Activated T-helper 1 cell treated with Interleukin-2 at 50 U/mL for 16 hours (primary cell): ENCODE data around the gene SCEL.

Source experiments
- DNase-seq: peaks from one replicate; pipeline ENCODE4 v3.0.0-alpha.2; 2020; ENCODE audit warnings: low read depth

The SCEL gene

GRCh38 chr13:77521595-77522367 lies 13.7 kb upstream of the SCEL start:
- DNase-seq, result no peak

- no peak for DNase-seq
These were observed 13.1 kb upstream of the SCEL start for GRCh38 chr13:77522444-77522843.

GRCh38 chr13:77523386-77523785 lies 12.1 kb upstream of the SCEL start:
- no peak for DNase-seq

GRCh38 chr13:77523834-77524728 lies 11.4 kb upstream of the SCEL start:
- DNase-seq, result no peak

- no peak for DNase-seq
These were observed 7.1 kb upstream of the SCEL start for GRCh38 chr13:77528414-77528813.

- DNase-seq, result no peak
These were observed 6.5 kb upstream of the SCEL start for GRCh38 chr13:77528834-77529500.

GRCh38 chr13:77529501-77529840 lies 6.0 kb upstream of the SCEL start:
- DNase-seq, result no peak

- DNase-seq, result no peak
These were observed 4.6 kb upstream of the SCEL start for GRCh38 chr13:77530875-77531274.

GRCh38 chr13:77532983-77533382 lies 2.5 kb upstream of the SCEL start:
- no peak for DNase-seq

- no peak for DNase-seq
These were observed 1.4 kb upstream of the SCEL start for GRCh38 chr13:77533875-77534788.

- DNase-seq, result no peak
These were observed 852 bp downstream of the SCEL start for GRCh38 chr13:77536358-77536757.

GRCh38 chr13:77537289-77537919 lies 1.9 kb downstream of the SCEL start:
- DNase-seq, result no peak

- DNase-seq, result no peak
These were observed 8.2 kb downstream of the SCEL start for GRCh38 chr13:77543711-77544110.

GRCh38 chr13:77544355-77544754 lies 8.8 kb downstream of the SCEL start:
- DNase-seq, result no peak

- no peak for DNase-seq
These were observed 9.3 kb downstream of the SCEL start for GRCh38 chr13:77544758-77545338.

- DNase-seq, result no peak
These were observed 10.3 kb downstream of the SCEL start for GRCh38 chr13:77545626-77546412.

- no peak for DNase-seq
These were observed 12.6 kb downstream of the SCEL start for GRCh38 chr13:77548095-77548494.

- no peak for DNase-seq
These were observed 13.1 kb downstream of the SCEL start for GRCh38 chr13:77548594-77548993.

GRCh38 chr13:77554069-77554468 lies 18.6 kb downstream of the SCEL start:
- no peak for DNase-seq

GRCh38 chr13:77555246-77555645 lies 19.7 kb downstream of the SCEL start:
- DNase-seq, result no peak
